HG02852 (cell line): ENCODE measurements around the gene DNMT3L.
"Not testable (repeated sequence)": the region's sequence is repeated elsewhere in the genome, so short reads cannot be mapped to it uniquely, and the experiment has no call there.

Source experiments
- ATAC-seq: cut with Tn5 transposase; IDR thresholded peaks from one replicate; pipeline ENCODE4 v1.9.1; 2021; ENCODE audit warnings: mild to moderate bottlenecking, moderate library complexity; ENCODE audit not compliant: unreplicated experiment

DNMT3L gene

GRCh38 chr21:44295163-44295573 lies 33.5 kb upstream of the DNMT3L start:
- no peak for ATAC-seq

- no peak for ATAC-seq
These were observed 32.9 kb upstream of the DNMT3L start for GRCh38 chr21:44294391-44295162.

- no peak for ATAC-seq
These were observed 32.0 kb upstream of the DNMT3L start for GRCh38 chr21:44293551-44294231.

- ATAC-seq = no peak
These were observed 31.1 kb upstream of the DNMT3L start for GRCh38 chr21:44292812-44293195.

GRCh38 chr21:44291936-44292811 lies 30.5 kb upstream of the DNMT3L start:
- ATAC-seq = no peak

GRCh38 chr21:44291078-44291935 lies 29.6 kb upstream of the DNMT3L start:
- ATAC-seq = no peak

GRCh38 chr21:44290327-44291077 lies 28.8 kb upstream of the DNMT3L start:
- no peak for ATAC-seq

- no peak for ATAC-seq
These were observed 27.8 kb upstream of the DNMT3L start for GRCh38 chr21:44289381-44290010.

- no peak for ATAC-seq
These were observed 26.8 kb upstream of the DNMT3L start for GRCh38 chr21:44288251-44289110.

GRCh38 chr21:44286716-44287632 lies 25.3 kb upstream of the DNMT3L start:
- no peak for ATAC-seq

GRCh38 chr21:44286086-44286715 lies 24.5 kb upstream of the DNMT3L start:
- no peak for ATAC-seq

GRCh38 chr21:44285138-44285992 lies 23.7 kb upstream of the DNMT3L start, which contains the start of gene AIRE:
TSS of gene AIRE (plus strand) at chr21:44285876. CDS start at chr21:44286007, 131 bp downstream.
- no peak for ATAC-seq

- no peak for ATAC-seq
These were observed 22.3 kb upstream of the DNMT3L start for GRCh38 chr21:44283948-44284347.

GRCh38 chr21:44283211-44283785 lies 21.6 kb upstream of the DNMT3L start:
- not testable (repeated sequence) for ATAC-seq

GRCh38 chr21:44282370-44282769 lies 20.7 kb upstream of the DNMT3L start:
- ATAC-seq = no peak
